ENCODE data around the gene SLC17A7.

The SLC17A7 gene

DNA sequence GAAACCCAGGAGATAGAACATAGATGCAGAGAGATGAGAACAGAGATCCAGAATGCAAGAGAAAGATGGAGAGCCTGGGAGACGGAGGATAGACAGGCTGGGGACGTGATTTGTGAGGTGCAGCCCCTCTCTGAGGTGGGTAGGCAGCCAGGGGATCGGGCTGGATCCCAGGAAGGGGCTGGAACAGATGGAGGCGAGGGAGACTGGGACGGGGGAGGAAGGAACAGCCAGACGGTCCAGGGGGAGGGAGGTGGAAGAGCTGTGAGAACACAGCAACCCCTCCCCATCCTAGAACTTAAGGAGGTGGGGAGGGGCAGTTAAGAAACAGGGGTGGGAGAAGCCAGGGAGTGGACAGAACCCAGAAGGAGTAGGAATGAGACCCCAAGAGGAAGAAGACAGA lies 3.1 kb downstream of the SLC17A7 start:
- no peak for DNase-seq (ENCODE audit: low read depth in 2 of 2)

DNA sequence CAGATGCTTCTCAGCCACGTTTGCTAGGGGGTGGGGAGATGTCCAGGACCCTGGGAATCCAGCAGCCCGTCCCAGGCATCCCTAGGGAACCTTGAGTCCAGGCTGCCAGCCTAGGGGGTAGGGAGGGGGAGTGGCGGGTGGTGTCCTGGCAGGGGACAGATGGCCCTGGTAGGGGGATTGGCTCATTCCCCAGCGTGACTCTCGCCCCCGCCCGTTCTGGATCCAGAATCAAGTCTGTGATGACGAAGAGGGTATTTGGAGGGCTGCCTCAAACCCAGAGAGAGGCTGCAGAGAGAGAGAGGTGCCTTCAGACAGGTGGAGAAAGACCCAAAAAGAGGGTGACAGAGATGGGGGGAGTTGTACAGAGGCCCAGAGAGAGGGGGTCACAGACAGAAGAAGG lies 4.1 kb downstream of the SLC17A7 start:
- H3K4me3 ChIP-seq (replicated peaks in 1 of 2; ENCODE audit: low read depth in 2 of 2, low read length in 2 of 2) = no peak overlapping the region
- DNase-seq (ENCODE audit: low read depth in 2 of 2) = no peak
- TF ChIP-seq, protein P1, sequence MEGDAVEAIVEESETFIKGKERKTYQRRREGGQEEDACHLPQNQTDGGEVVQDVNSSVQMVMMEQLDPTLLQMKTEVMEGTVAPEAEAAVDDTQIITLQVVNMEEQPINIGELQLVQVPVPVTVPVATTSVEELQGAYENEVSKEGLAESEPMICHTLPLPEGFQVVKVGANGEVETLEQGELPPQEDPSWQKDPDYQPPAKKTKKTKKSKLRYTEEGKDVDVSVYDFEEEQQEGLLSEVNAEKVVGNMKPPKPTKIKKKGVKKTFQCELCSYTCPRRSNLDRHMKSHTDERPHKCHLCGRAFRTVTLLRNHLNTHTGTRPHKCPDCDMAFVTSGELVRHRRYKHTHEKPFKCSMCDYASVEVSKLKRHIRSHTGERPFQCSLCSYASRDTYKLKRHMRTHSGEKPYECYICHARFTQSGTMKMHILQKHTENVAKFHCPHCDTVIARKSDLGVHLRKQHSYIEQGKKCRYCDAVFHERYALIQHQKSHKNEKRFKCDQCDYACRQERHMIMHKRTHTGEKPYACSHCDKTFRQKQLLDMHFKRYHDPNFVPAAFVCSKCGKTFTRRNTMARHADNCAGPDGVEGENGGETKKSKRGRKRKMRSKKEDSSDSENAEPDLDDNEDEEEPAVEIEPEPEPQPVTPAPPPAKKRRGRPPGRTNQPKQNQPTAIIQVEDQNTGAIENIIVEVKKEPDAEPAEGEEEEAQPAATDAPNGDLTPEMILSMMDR (IDR thresholded peaks at IDR 0.05; ENCODE audit: low read depth, low read length) = no peak

More for the DNA sequence above, 3.1 kb downstream of the SLC17A7 start:
- TF ChIP-seq, protein P1 (IDR thresholded peaks at IDR 0.05; ENCODE audit: low read depth, low read length) = no peak
- no peak overlapping the region for H3K4me3 ChIP-seq (replicated peaks in 1 of 2; ENCODE audit: low read depth in 2 of 2, low read length in 2 of 2)

DNA sequence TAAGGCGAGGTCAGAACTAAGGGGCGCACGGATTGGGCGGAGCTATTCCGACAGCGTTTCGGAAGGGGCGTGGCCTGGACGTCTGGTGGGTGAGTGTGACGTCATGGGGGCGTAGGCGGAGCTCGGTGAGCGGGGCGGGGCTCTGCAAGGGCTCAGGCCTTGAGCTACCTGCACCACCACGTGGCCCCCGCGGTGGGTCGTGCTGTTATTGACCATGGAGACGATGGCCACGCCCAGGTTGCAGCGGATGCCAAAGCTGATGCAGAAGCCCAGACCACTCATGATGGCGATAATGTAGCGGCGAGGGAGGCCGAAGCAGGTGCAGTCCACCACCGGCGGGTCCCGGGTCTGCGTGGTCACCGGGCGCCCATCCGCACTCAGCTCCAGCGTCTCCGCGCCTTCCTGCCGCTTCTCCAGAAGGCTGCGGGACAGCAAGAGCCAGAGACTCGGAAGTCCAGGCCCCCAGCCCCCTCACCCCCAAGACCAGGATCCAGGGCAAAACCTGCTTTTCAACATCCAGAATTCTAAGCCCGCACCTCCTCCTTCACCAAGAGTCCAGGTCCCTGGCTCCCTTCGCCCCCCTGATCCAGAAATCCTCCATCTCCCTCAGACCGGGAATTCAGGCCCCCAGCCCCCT lies 4.8 kb downstream of the SLC17A7 start:
- TF ChIP-seq, protein P1 (IDR thresholded peaks at IDR 0.05; ENCODE audit: low read depth, low read length) = no peak
- DNase-seq (ENCODE audit: low read depth in 2 of 2) = no peak
- no peak overlapping the region for H3K4me3 ChIP-seq (replicated peaks in 1 of 2; ENCODE audit: low read depth in 2 of 2, low read length in 2 of 2)

DNA sequence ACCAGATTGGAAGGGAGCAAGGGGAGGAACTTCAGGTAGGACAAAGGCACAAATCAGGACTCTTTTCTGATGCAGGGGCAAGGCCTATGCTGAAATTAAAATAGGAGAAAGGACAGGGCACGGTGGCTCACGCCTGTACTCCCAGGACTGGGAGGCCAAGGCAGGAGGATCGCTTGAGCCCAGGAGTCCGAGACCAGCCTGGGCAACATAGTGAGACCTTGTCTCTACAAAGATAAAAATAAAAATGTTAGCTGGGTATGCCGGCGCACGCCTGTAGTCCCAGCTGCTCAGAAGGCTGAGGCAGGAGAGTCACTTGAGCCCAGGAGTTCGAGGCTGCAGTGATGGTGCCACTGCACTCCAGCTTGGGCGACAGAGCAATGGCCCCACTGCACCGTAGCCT lies 5.7 kb downstream of the SLC17A7 start:
- no peak for DNase-seq (ENCODE audit: low read depth in 2 of 2)
- H3K4me3 ChIP-seq (replicated peaks in 1 of 2; ENCODE audit: low read depth in 2 of 2, low read length in 2 of 2) = no peak overlapping the region
- TF ChIP-seq, protein P1 (IDR thresholded peaks at IDR 0.05; ENCODE audit: low read depth, low read length) = no peak

DNA sequence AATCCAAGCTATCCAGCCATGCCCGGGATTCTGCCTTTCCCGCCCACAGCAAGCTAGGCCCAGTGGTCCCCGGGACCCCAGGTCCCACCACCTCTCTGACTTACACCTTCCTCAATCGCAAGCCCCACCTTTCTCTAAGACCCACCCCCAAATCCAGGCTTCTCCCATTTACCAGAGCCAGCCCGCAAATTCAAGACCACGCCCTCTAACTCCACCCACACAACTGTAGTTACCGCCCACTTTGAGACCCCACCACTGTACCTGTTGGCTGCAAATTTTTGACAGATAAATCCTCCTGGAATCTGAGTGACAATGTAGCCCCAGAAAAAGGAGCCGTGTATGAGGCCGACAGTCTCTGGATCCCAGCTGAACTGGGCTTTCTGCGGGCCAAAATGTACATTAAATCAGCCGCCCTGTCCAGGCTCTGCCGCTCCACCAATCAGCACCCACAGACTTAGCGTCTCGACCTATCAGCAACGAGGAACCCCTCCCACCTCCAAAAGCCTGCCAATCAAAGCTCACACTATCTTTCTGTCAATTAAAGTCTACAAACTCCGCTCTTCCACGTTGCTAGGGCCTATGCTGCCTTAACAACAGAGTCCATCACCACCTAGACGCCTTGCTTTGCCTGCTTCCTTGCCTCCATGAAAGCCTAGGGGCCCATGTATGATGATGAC lies 6.3 kb downstream of the SLC17A7 start:
- DNase-seq (ENCODE audit: low read depth in 2 of 2) = no peak
- TF ChIP-seq, protein P1 (IDR thresholded peaks at IDR 0.05; ENCODE audit: low read depth, low read length) = no peak
- no peak overlapping the region for H3K4me3 ChIP-seq (replicated peaks in 1 of 2; ENCODE audit: low read depth in 2 of 2, low read length in 2 of 2)

DNA sequence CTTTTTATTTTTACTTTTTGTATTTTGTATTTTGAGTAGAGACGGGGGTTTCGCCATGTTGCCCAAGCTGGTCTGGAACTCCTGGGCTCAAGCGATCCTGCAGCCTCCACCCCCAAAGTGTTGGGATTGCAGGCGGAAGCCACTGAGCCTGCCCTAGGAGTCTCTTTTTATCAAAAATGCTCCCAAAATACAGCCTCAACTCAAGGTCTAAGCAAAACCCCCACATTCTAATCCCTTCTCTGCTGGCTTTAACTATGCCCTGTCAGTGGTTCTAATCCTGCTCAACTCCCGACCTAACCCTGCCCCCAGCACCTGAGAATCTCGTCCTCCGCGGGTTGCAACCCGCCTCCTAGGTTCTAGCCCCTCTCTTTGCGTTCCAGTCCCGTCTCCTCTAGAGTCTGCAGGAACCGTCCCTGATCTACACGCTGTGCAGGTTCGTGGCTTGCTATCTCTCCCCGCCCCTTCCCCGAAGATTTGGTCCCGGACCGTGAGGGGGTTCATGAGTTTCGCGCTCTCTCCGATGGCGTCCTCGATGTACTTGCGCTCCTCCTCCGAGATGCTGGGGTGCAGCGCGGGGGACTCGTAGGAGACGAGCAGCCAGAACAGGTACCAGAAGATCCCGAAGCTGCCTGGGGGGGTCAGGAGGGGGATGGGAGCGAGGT lies 8.0 kb downstream of the SLC17A7 start:
- TF ChIP-seq, protein P1 (IDR thresholded peaks at IDR 0.05; ENCODE audit: low read depth, low read length) = no peak
- H3K4me3 ChIP-seq (replicated peaks in 1 of 2; ENCODE audit: low read depth in 2 of 2, low read length in 2 of 2) = no peak overlapping the region
- DNase-seq (ENCODE audit: low read depth in 2 of 2) = no peak
